ENCODE data around the gene CXXC4. TPM values are rescaled to one million over a fixed set of nuclear protein-coding genes. Genes with fewer than 3 reads are reported as not detected.

Gene CXXC4
- total RNA-seq, 2 donors from 2014 or later = 5.6 to 12.4 TPM

DNA sequence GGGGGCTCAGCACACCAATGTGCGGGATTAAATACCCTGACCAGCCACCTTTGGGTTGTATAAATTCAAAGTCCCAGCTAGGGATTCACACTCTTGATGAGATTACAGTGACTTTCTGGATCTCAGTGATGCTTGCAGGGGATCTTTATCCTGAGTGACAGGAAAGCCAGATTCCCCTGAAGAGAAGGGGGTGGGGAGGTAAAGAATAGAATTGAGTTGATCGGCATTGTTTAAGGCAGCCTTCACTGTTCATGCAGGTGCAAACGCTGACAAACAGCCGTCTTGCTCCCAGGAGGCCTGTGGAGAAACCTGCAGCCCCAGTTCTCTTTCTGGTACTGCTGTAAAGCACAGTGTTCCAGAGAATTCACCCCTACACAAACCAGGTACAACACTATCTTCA lies 19.0 kb downstream of the CXXC4 start:
- Histone ChIP-seq H3K36me3 (ENCODE audit: control insufficient read depth, insufficient read depth, low read length) (no peaks in the 10 kb centered on the region), H3K9ac (ENCODE audit: extremely low read depth, low read length, poor library complexity, severe bottlenecking) (no peak overlapping the region), H3K27me3 (ENCODE audit: control insufficient read depth, insufficient read depth, low read length, poor library complexity, severe bottlenecking) (no peaks in the 10 kb centered on the region), H3K4me3 (ENCODE audit: low read length) (no peak overlapping the region), H3K27ac (ENCODE audit: low read depth, low read length) (no peak overlapping the region), H3K4me1 (ENCODE audit: control insufficient read depth, insufficient read depth, low read length) (peaks cover 9% of the 10 kb centered on the region), H3K9me3 (ENCODE audit: control insufficient read depth, low read length) (no peaks in the 10 kb centered on the region)
- TF ChIP-seq, protein P1, sequence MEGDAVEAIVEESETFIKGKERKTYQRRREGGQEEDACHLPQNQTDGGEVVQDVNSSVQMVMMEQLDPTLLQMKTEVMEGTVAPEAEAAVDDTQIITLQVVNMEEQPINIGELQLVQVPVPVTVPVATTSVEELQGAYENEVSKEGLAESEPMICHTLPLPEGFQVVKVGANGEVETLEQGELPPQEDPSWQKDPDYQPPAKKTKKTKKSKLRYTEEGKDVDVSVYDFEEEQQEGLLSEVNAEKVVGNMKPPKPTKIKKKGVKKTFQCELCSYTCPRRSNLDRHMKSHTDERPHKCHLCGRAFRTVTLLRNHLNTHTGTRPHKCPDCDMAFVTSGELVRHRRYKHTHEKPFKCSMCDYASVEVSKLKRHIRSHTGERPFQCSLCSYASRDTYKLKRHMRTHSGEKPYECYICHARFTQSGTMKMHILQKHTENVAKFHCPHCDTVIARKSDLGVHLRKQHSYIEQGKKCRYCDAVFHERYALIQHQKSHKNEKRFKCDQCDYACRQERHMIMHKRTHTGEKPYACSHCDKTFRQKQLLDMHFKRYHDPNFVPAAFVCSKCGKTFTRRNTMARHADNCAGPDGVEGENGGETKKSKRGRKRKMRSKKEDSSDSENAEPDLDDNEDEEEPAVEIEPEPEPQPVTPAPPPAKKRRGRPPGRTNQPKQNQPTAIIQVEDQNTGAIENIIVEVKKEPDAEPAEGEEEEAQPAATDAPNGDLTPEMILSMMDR (conservative IDR thresholded peaks at IDR 0.05) = no peak
- Mint-ChIP-seq H3K36me3 (ENCODE audit: low read depth) (no peaks in the 10 kb centered on the region), H3K4me1 (peaks cover 15% of the 10 kb centered on the region), H3K27ac (peak overlapping the region; percentile 5), H3K4me3 (no peak overlapping the region), H3K9me3 (no peaks in the 10 kb centered on the region), H3K27me3 (ENCODE audit: insufficient read depth) (no peaks in the 10 kb centered on the region)
- peak; percentile 59 for DNase-seq
- 18 to 27% methylated on average over 4 of the region's 4 CpGs for WGBS, 2 experiments (ENCODE audit: insufficient coverage in 1 of 2, insufficient read length in 1 of 2)

DNA sequence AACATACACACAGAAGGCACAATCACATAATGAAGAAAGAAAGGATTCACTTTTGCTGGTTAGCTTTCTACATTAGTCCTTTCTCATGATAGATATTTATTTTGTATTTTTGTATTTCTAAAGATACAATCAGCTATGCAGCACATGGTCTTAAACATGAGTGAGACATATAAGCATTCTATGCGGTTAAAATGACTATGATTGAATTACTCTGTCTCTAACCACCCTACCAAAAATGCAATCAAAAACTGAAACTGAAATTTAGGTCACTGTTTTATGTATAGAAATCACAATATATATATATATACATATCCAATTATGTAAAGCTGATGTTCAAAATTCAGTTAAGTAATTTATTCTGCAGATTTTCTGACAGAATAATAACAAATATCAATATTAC lies 21.9 kb downstream of the CXXC4 start:
- Mint-ChIP-seq H3K9me3 (no peaks in the 10 kb centered on the region), H3K27me3 (ENCODE audit: insufficient read depth) (no peaks in the 10 kb centered on the region)

DNA sequence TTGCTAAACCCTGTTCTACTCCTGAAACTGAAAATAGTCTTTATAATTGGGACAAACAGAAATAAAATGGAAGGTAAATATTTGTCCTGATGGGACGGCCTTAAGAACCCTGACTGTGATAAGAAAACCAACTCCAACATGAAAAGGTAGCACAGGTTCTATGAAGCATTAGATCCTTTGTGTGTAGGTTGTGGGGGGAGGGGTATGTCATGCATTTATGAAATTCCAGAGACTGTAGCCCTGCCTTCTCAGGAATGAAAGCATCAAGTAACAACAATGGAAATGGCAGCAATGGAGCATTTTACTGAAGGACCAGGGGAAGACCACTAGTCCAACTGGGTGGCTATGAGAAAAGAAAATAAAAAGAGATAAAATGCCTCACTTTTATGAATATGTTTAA lies 23.9 kb downstream of the CXXC4 start:
- Histone ChIP-seq H3K27ac (ENCODE audit: low read depth, low read length) (no peak overlapping the region), H3K9me3 (ENCODE audit: control insufficient read depth, low read length) (no peaks in the 10 kb centered on the region), H3K27me3 (ENCODE audit: control insufficient read depth, insufficient read depth, low read length, poor library complexity, severe bottlenecking) (no peaks in the 10 kb centered on the region), H3K9ac (ENCODE audit: extremely low read depth, low read length, poor library complexity, severe bottlenecking) (no peak overlapping the region), H3K4me1 (ENCODE audit: control insufficient read depth, insufficient read depth, low read length) (peaks cover 6% of the 10 kb centered on the region), H3K4me3 (ENCODE audit: low read length) (no peak overlapping the region), H3K36me3 (ENCODE audit: control insufficient read depth, insufficient read depth, low read length) (no peaks in the 10 kb centered on the region)
- DNase-seq = no peak
- TF ChIP-seq, protein P1 (conservative IDR thresholded peaks at IDR 0.05) = no peak
- no peak overlapping the region for H3K4me3 Mint-ChIP-seq
- H3K9me3 Mint-ChIP-seq = no peaks in the 10 kb centered on the region
- no peaks in the 10 kb centered on the region for H3K36me3 Mint-ChIP-seq (ENCODE audit: low read depth)
- H3K27ac Mint-ChIP-seq = no peak overlapping the region
- 91% methylated on average over 1 of the region's 1 CpG; no CpG with 5 or more reads in 1 of the 2 experiments for WGBS, 2 experiments (ENCODE audit: insufficient coverage in 1 of 2, insufficient read length in 1 of 2)
- peaks cover 17% of the 10 kb centered on the region for H3K4me1 Mint-ChIP-seq
- H3K27me3 Mint-ChIP-seq (ENCODE audit: insufficient read depth) = no peaks in the 10 kb centered on the region

More for the DNA sequence above, 21.9 kb downstream of the CXXC4 start:
- Mint-ChIP-seq H3K4me3 (no peak overlapping the region), H3K36me3 (ENCODE audit: low read depth) (no peaks in the 10 kb centered on the region), H3K4me1 (peaks cover 20% of the 10 kb centered on the region), H3K27ac (no peak overlapping the region)
- H3K9ac ChIP-seq (ENCODE audit: extremely low read depth, low read length, poor library complexity, severe bottlenecking) = no peak overlapping the region
- H3K4me1 ChIP-seq (ENCODE audit: control insufficient read depth, insufficient read depth, low read length) = peaks cover 9% of the 10 kb centered on the region
- no peaks in the 10 kb centered on the region for H3K9me3 ChIP-seq (ENCODE audit: control insufficient read depth, low read length)
- H3K27me3 ChIP-seq (ENCODE audit: control insufficient read depth, insufficient read depth, low read length, poor library complexity, severe bottlenecking) = no peaks in the 10 kb centered on the region
- H3K36me3 ChIP-seq (ENCODE audit: control insufficient read depth, insufficient read depth, low read length) = no peaks in the 10 kb centered on the region
- no peak for DNase-seq
- no peak overlapping the region for H3K27ac ChIP-seq (ENCODE audit: low read depth, low read length)
- TF ChIP-seq, protein P1 (conservative IDR thresholded peaks at IDR 0.05) = no peak
- H3K4me3 ChIP-seq (ENCODE audit: low read length) = no peak overlapping the region
- 88% methylated on average over 1 of the region's 1 CpG; no CpG with 5 or more reads in 1 of the 2 experiments for WGBS, 2 experiments (ENCODE audit: insufficient coverage in 1 of 2, insufficient read length in 1 of 2)

Data from endodermal cell (in vitro differentiated cells).